ENCODE measurements around the gene IP6K1. TPM values are rescaled to one million over a fixed set of nuclear protein-coding genes. Genes with fewer than 3 reads are reported as not detected.
A peak's percentile ranks its signal among the peaks of the same experiment; 100 is the strongest.

Gene IP6K1
- total RNA-seq, 1 experiment from 2014 or later = 42.2 TPM

GRCh38 chr3:49806850-49807249, 20.5 kb upstream of the IP6K1 start:
- H3T11ph ChIP-seq (ENCODE audit: low read length) = no peak overlapping the region
- no peaks in the 10 kb centered on the region for H3K79me2 ChIP-seq (ENCODE audit: insufficient read depth, low read length)
- no peak overlapping the region for H3K14ac ChIP-seq (ENCODE audit: insufficient read depth, low read length)
- no peak overlapping the region for H4K5ac ChIP-seq (ENCODE audit: insufficient read length, low read depth, low read length)
- Mint-ChIP-seq H3K27me3 (ENCODE audit: low read depth) (peaks cover 29% of the 10 kb centered on the region), H3K27ac (0 out of 7 replicates have a peak overlapping the region, but pooled peaks of 1 of the 3 experiments have one; percentile 35), H3K4me1 (peaks cover 25 to 31% of the 10 kb centered on the region in 2 experiments), H3K36me3 (ENCODE audit: insufficient read depth in 1 of 3, low read depth in 3 of 3) (no peaks in the 10 kb centered on the region), H3K4me3 (no peak overlapping the region), H3K9me3 (no peaks in the 10 kb centered on the region)
- H3K9me3 ChIP-seq (ENCODE audit: control insufficient read depth, low read depth, low read length) = no peaks in the 10 kb centered on the region
- H4K91ac ChIP-seq (ENCODE audit: insufficient read length, low read depth, low read length) = no peak overlapping the region
- H3K4me2 ChIP-seq (ENCODE audit: insufficient read depth, insufficient read length, low read length) = no peak overlapping the region
- no peak for DNase-seq
- H2BK15ac ChIP-seq (ENCODE audit: low read depth, low read length) = no peak overlapping the region
- no peak overlapping the region for H2AK5ac ChIP-seq (ENCODE audit: insufficient read length, low read length)
- H2AFZ ChIP-seq (ENCODE audit: low read length) = no peak overlapping the region
- no peak for TF ChIP-seq CTCF (conservative IDR thresholded peaks at IDR 0.05)
- H2BK5ac ChIP-seq (ENCODE audit: insufficient read length, low read length) = no peak overlapping the region
- no peak overlapping the region for H2BK12ac ChIP-seq (ENCODE audit: insufficient read length, low read depth, low read length)
- H3K56ac ChIP-seq (ENCODE audit: insufficient read length, low read depth, low read length) = no peak overlapping the region
- no peaks in the 10 kb centered on the region for H3K79me1 ChIP-seq (ENCODE audit: insufficient read depth, low read depth, low read length, poor library complexity, severe bottlenecking)
- H3K18ac ChIP-seq (ENCODE audit: insufficient read length, low read depth, low read length) = no peak overlapping the region
- no peak overlapping the region for H3K27ac ChIP-seq (ENCODE audit: insufficient read length, low read depth, low read length)
- no peak overlapping the region for H3K9ac ChIP-seq (ENCODE audit: extremely low read depth, insufficient read length, low read length)
- H3K27me3 ChIP-seq (ENCODE audit: insufficient read depth, low read length) = no peaks in the 10 kb centered on the region; the same call in 1 of the 2 replicates
- H3K4ac ChIP-seq (ENCODE audit: low read depth, low read length) = no peak overlapping the region
- no peak overlapping the region for H2BK20ac ChIP-seq (ENCODE audit: low read depth, low read length, poor library complexity, severe bottlenecking)
- WGBS (ENCODE audit: extremely low coverage, insufficient read length, low lambda C conversion rate) = no CpG with 5 or more reads among the region's 2 CpGs
- peaks cover 8% of the 10 kb centered on the region; the same call in 1 of the 2 replicates for H3K4me1 ChIP-seq (ENCODE audit: insufficient read depth, low read length)
- H4K20me1 ChIP-seq (ENCODE audit: control insufficient read depth, insufficient read depth, insufficient read length) = no peaks in the 10 kb centered on the region
- no peak overlapping the region for H3K23ac ChIP-seq (ENCODE audit: insufficient read length, low read depth, low read length)
- H4K8ac ChIP-seq (replicated peaks; ENCODE audit: insufficient read length, low read depth, low read length) = no peak overlapping the region
- no peak overlapping the region for H2BK120ac ChIP-seq (ENCODE audit: low read depth, low read length, poor library complexity, severe bottlenecking)
- H3K23me2 ChIP-seq (ENCODE audit: insufficient read length, low read depth, low read length, poor library complexity, severe bottlenecking) = peaks cover 14% of the 10 kb centered on the region
